Measurements from ENCODE around the gene S100A11.
A peak's percentile ranks its signal among the peaks of the same experiment; 100 is the strongest.

S100A11 gene

GRCh38 chr1:152039886-152040285, 3.1 kb upstream of the S100A11 start:
- DNase-seq (ENCODE audit: low read depth in 2 of 3, low spot score in 2 of 3): no peak

GRCh38 chr1:152039461-152039860, 2.7 kb upstream of the S100A11 start:
- no peak for DNase-seq (ENCODE audit: low read depth in 2 of 3, low spot score in 2 of 3)

GRCh38 chr1:152038871-152039270, 2.1 kb upstream of the S100A11 start:
- DNase-seq (ENCODE audit: low read depth in 2 of 3, low spot score in 2 of 3): no peak

GRCh38 chr1:152035539-152036266, 1.1 kb downstream of the S100A11 start:
- no peak for DNase-seq (ENCODE audit: low read depth in 2 of 3, low spot score in 2 of 3)

- peak in 2 of 3 experiments; percentile 38 to 55 for DNase-seq (ENCODE audit: low read depth in 2 of 3, low spot score in 2 of 3)
Measured at GRCh38 chr1:152034654-152035538, 1.9 kb downstream of the S100A11 start.

GRCh38 chr1:152034324-152034653, 2.5 kb downstream of the S100A11 start:
- no peak for DNase-seq (ENCODE audit: low read depth in 2 of 3, low spot score in 2 of 3)

GRCh38 chr1:152029929-152030211, 6.9 kb downstream of the S100A11 start:
- DNase-seq (ENCODE audit: low read depth in 2 of 3, low spot score in 2 of 3): no peak

GRCh38 chr1:152029144-152029928, 7.5 kb downstream of the S100A11 start:
- no peak for DNase-seq (ENCODE audit: low read depth in 2 of 3, low spot score in 2 of 3)

- no peak for DNase-seq (ENCODE audit: low read depth in 2 of 3, low spot score in 2 of 3)
Measured at GRCh38 chr1:152026895-152027294, 9.9 kb downstream of the S100A11 start.

GRCh38 chr1:152024223-152024622, 12.6 kb downstream of the S100A11 start:
- DNase-seq (ENCODE audit: low read depth in 2 of 3, low spot score in 2 of 3): no peak

- DNase-seq (ENCODE audit: low read depth in 2 of 3, low spot score in 2 of 3): no peak
Measured at GRCh38 chr1:152023221-152023620, 13.6 kb downstream of the S100A11 start.

GRCh38 chr1:152022474-152022873, 14.3 kb downstream of the S100A11 start:
- no peak for DNase-seq (ENCODE audit: low read depth in 2 of 3, low spot score in 2 of 3)

- no peak for DNase-seq (ENCODE audit: low read depth in 2 of 3, low spot score in 2 of 3)
Measured at GRCh38 chr1:152021569-152021968, 15.2 kb downstream of the S100A11 start.

- DNase-seq (ENCODE audit: low read depth in 2 of 3, low spot score in 2 of 3): no peak
Measured at GRCh38 chr1:152020849-152021248, 16.0 kb downstream of the S100A11 start.

- DNase-seq (ENCODE audit: low read depth in 2 of 3, low spot score in 2 of 3): no peak
Measured at GRCh38 chr1:152018537-152018936, 18.3 kb downstream of the S100A11 start.

GRCh38 chr1:152015766-152016165, 21.0 kb downstream of the S100A11 start:
- no peak for DNase-seq (ENCODE audit: low read depth in 2 of 3, low spot score in 2 of 3)

- no peak for DNase-seq (ENCODE audit: low read depth in 2 of 3, low spot score in 2 of 3)
Measured at GRCh38 chr1:152014943-152015342, 21.9 kb downstream of the S100A11 start.

- DNase-seq (ENCODE audit: low read depth in 2 of 3, low spot score in 2 of 3): no peak
Measured at GRCh38 chr1:152013664-152014237, 23.1 kb downstream of the S100A11 start.

- DNase-seq (ENCODE audit: low read depth in 2 of 3, low spot score in 2 of 3): no peak
Measured at GRCh38 chr1:152009691-152010090, 27.1 kb downstream of the S100A11 start.

GRCh38 chr1:152007047-152007446, 29.8 kb downstream of the S100A11 start:
- DNase-seq (ENCODE audit: low read depth in 2 of 3, low spot score in 2 of 3): no peak

- no peak for DNase-seq (ENCODE audit: low read depth in 2 of 3, low spot score in 2 of 3)
Measured at GRCh38 chr1:152005360-152005912, 31.4 kb downstream of the S100A11 start.

Data from activated CD8-positive, alpha-beta memory T cell treated with anti-CD3 and anti-CD28 coated beads for 48 hours (primary cell).